Measurements from ENCODE around the gene KRT6A. TPM values are rescaled to one million over a fixed set of nuclear protein-coding genes. Genes with fewer than 3 reads are reported as not detected.
"Not testable (repeated sequence)": the region's sequence is repeated elsewhere in the genome, so short reads cannot be mapped to it uniquely, and the experiment has no call there.

The KRT6A gene
- total and polyA plus RNA-seq, 7 donors, result 0.13 to 1.4 (median 0.52) TPM; not detected in 1

DNA sequence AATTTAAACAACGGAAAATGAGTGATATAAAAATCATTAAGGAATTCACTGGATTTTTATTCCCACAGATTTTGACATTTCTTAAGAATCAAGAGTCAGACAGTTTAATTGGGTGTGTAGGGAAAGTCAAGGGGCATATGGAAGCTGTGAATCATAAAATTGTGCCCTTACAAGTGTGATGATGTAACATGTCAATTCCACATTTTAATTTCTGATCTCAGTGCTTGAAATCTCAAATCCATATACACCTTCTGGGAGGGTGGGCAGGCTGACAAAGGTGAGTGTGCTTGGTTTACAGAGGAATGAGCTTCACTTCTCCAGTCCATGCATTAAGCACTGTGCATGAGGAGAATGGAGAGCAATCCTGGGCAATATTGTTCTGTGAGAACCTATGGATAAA lies 1.0 kb upstream of the KRT6A start:
- H3K4me1 ChIP-seq, result no peaks in the 10 kb centered on the region
- DNase-seq, result no peak
- H3K27ac ChIP-seq, result no peak overlapping the region
- H3K9me3 ChIP-seq, result no peaks in the 10 kb centered on the region
- intact Hi-C loops (cut with DNase I), result no loop called here
- H3K4me3 ChIP-seq, result no peak overlapping the region
- WGBS, 3 donors, result 76 to 92% (median 91%) methylated on average over 1 of the region's 1 CpG
- H3K36me3 ChIP-seq (ENCODE audit: insufficient read depth in 1 of 2, low read depth in 1 of 2), result no peaks in the 10 kb centered on the region
- TF ChIP-seq, protein P1, sequence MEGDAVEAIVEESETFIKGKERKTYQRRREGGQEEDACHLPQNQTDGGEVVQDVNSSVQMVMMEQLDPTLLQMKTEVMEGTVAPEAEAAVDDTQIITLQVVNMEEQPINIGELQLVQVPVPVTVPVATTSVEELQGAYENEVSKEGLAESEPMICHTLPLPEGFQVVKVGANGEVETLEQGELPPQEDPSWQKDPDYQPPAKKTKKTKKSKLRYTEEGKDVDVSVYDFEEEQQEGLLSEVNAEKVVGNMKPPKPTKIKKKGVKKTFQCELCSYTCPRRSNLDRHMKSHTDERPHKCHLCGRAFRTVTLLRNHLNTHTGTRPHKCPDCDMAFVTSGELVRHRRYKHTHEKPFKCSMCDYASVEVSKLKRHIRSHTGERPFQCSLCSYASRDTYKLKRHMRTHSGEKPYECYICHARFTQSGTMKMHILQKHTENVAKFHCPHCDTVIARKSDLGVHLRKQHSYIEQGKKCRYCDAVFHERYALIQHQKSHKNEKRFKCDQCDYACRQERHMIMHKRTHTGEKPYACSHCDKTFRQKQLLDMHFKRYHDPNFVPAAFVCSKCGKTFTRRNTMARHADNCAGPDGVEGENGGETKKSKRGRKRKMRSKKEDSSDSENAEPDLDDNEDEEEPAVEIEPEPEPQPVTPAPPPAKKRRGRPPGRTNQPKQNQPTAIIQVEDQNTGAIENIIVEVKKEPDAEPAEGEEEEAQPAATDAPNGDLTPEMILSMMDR (IDR thresholded peaks at IDR 0.05), result no peak
- ATAC-seq, result no peak
- peaks cover 0 to 19% (median 1%) of the 10 kb centered on the region in 3 donors for H3K27me3 ChIP-seq (ENCODE audit: insufficient read depth in 3 of 3, low read length in 2 of 3)

DNA sequence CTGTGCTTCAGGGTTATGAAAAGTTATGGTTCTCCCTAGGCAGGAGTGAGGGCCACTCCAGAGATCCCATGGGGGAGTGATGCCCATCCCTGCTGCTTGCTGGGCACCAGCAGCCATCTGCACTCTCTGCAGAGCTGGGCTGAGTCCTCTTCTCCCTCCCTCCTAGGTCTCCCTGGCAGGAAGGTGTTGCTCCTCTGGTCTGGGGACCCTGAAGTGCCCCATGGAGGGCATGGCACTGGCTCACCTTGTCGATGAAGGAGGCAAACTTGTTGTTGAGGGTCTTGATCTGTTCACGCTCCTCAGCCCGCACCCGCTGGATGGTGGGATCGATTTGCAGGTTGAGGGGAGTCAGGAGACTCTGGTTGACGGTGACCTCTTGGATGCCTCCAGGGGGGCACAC lies 652 bp downstream of the KRT6A start:
- H3K27ac ChIP-seq; intact Hi-C loops (cut with DNase I); H3K36me3 ChIP-seq (ENCODE audit: insufficient read depth in 1 of 2, low read depth in 1 of 2); ATAC-seq; H3K9me3 ChIP-seq; H3K4me3 ChIP-seq; DNase-seq; H3K4me1 ChIP-seq: not testable (repeated sequence)
- H3K27me3 ChIP-seq (ENCODE audit: insufficient read depth in 3 of 3, low read length in 2 of 3), result peaks cover 0 to 19% (median 3%) of the 10 kb centered on the region in 3 donors
- WGBS, 3 donors, result 90 to 94% (median 93%) methylated on average over 1 to 6 of the region's 6 CpGs

DNA sequence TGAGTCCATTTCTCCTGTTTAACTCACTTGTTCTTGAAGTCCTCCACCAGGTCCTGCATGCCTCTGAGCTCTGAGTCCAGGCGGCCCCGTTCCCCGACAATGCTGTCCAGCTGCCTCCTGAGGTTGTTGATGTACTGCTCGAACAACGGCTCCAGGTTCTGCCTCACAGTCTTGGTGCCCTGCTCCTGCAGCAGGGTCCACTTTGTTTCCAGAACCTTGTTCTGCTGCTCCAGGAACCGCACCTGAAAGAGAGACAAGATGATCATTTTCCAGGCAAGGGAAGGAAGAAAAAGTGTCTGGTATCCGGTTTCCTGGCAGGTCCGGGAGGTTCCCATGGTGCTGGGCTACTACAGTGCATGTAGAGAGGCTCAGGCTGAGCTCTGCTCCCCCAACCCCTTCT lies 1.6 kb downstream of the KRT6A start:
- H3K27me3 ChIP-seq (ENCODE audit: insufficient read depth in 3 of 3, low read length in 2 of 3), result peaks cover 0 to 19% (median 3%) of the 10 kb centered on the region in 3 donors
- H3K9me3 ChIP-seq; intact Hi-C loops (cut with DNase I); H3K4me3 ChIP-seq; ATAC-seq; H3K4me1 ChIP-seq; DNase-seq; H3K36me3 ChIP-seq (ENCODE audit: insufficient read depth in 1 of 2, low read depth in 1 of 2); H3K27ac ChIP-seq: not testable (repeated sequence)
- 73 to 80% (median 80%) methylated on average over 8 of the region's 8 CpGs for WGBS, 3 donors

DNA sequence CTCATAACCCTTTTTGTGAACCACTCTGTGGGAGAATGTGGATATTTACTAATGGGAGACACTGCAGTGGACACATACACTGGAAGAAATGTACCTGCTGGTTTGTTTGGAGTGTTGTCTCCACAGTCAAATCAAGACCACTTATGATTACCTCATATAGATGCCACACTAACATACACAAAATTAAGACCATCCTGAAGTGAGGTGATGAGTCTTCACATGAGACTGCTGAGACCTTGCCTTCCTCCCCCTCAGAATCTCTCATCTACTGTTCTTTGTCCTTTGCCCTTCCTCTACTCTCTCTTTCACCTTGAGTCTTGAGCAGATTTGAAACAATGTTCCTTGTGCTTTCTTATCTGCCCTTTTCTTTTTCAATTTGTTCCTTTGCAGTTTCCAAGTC lies 4.3 kb downstream of the KRT6A start:
- peaks cover 0 to 18% (median 3%) of the 10 kb centered on the region in 3 donors for H3K27me3 ChIP-seq (ENCODE audit: insufficient read depth in 3 of 3, low read length in 2 of 3)
- H3K4me1 ChIP-seq, result no peaks in the 10 kb centered on the region
- DNase-seq (no peak), ATAC-seq (no peak)
- no peaks in the 10 kb centered on the region for H3K36me3 ChIP-seq (ENCODE audit: insufficient read depth in 1 of 2, low read depth in 1 of 2)
- H3K27ac ChIP-seq, result no peak overlapping the region
- TF ChIP-seq, protein P1 (IDR thresholded peaks at IDR 0.05), result no peak
- intact Hi-C loops (cut with DNase I), result no loop called here
- H3K4me3 ChIP-seq, result no peak overlapping the region
- no peaks in the 10 kb centered on the region for H3K9me3 ChIP-seq

DNA sequence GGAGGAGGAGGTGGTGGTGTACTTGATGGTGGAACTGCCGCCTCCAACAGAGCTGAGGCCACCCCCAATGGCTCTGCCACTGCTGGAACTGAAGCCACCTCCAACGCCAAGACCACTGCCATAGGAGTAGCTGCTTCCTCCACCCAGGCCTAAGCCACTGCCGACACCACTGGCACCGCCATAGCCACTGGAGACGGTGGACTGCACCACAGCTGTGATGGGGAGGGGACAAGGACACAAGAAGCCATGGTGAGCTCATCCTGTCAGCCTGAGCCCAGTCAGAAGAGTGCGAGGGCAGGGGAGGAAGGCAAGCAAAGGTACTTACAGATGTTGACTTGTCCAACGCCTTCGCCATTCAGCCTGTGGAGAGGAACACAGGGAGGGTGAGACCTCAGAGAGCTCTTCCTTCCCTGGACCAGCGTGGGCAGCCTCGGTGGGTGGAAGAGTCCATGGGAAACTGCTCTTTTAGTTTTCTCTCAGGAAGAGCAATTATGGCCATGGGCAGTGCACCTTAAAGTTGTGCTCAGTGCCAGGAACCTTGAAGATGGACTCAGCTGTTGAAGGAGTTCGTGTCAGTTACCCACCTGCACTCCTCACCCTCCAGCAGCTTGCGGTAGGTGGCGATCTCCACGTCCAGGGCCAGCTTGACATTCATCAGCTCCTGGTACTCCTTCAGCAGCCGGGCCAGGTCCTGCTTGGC lies 5.2 kb downstream of the KRT6A start:
- intact Hi-C loops (cut with DNase I); H3K4me1 ChIP-seq; DNase-seq; H3K9me3 ChIP-seq; H3K4me3 ChIP-seq; H3K27ac ChIP-seq; ATAC-seq; H3K36me3 ChIP-seq (ENCODE audit: insufficient read depth in 1 of 2, low read depth in 1 of 2): not testable (repeated sequence)
- peaks cover 0 to 16% (median 3%) of the 10 kb centered on the region in 3 donors for H3K27me3 ChIP-seq (ENCODE audit: insufficient read depth in 3 of 3, low read length in 2 of 3)
- 73 to 74% (median 73%) methylated on average over 13 to 15 of the region's 15 CpGs for WGBS, 3 donors

DNA sequence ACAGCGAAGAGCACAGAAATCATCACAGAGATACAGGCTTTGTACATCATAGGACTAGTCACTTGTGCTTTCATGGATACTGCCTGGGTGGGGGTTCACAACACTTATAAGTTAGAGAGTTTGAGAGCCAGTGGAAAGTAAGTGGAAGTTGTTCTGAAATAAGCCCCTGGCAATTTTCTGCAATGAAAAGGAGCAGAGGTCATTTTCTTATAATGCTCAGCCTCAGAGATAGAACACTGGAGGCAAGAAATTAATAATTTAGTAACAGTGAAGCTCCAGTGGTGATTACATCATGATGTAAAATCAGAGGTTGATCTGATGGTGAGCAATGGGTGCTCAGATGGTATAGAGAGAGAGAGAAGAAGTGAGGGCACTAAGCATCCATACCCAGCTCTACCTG lies 5.8 kb downstream of the KRT6A start:
- TF ChIP-seq, protein P1 (IDR thresholded peaks at IDR 0.05), result no peak
- H3K27me3 ChIP-seq (ENCODE audit: insufficient read depth in 3 of 3, low read length in 2 of 3), result peaks cover 0 to 16% (median 2%) of the 10 kb centered on the region in 3 donors
- H3K4me3 ChIP-seq, result no peak overlapping the region
- DNase-seq, result no peak
- H3K9me3 ChIP-seq, result no peaks in the 10 kb centered on the region
- H3K4me1 ChIP-seq, result no peaks in the 10 kb centered on the region
- no peak overlapping the region for H3K27ac ChIP-seq
- H3K36me3 ChIP-seq (ENCODE audit: insufficient read depth in 1 of 2, low read depth in 1 of 2), result no peaks in the 10 kb centered on the region
- no peak for ATAC-seq
- intact Hi-C loops (cut with DNase I), result no loop called here
- WGBS, 3 donors, result 3 to 58% (median 45%) methylated on average over 1 of the region's 1 CpG

Data from psoas muscle (tissue), 8 donors.